ENCODE data around the gene PCNT. TPM values are rescaled to one million over a fixed set of nuclear protein-coding genes. Genes with fewer than 3 reads are reported as not detected.

Gene PCNT
- total and polyA plus RNA-seq, 10 of the 15 experiments (the other 5 are each of a cell fraction or from before 2014, with no cell fraction given) = 2.9 to 39.6 (median 20.5) TPM

DNA sequence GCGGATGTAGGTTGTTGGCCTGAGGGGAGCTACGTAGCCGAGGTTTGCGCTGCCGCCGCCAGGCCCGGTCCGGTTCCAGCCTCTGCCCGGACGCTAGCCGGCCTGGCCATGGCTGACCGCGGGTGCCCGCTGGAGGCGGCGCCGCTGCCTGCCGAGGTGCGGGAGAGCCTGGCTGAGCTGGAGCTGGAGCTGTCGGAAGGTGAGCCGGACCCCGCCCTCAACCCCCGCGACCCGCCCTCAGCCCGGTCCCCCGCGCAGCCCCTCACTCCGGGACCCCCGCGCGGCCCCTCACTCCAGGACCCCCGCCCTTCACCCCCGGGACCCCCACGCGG is 135.0 kb downstream of the PCNT start (continued):
- TF ChIP-seq TCF3 (IDR thresholded peaks at IDR 0.05; ENCODE audit: borderline replicate concordance, insufficient read depth, low read depth, low read length) = no peak
- TF ChIP-seq, protein P1, sequence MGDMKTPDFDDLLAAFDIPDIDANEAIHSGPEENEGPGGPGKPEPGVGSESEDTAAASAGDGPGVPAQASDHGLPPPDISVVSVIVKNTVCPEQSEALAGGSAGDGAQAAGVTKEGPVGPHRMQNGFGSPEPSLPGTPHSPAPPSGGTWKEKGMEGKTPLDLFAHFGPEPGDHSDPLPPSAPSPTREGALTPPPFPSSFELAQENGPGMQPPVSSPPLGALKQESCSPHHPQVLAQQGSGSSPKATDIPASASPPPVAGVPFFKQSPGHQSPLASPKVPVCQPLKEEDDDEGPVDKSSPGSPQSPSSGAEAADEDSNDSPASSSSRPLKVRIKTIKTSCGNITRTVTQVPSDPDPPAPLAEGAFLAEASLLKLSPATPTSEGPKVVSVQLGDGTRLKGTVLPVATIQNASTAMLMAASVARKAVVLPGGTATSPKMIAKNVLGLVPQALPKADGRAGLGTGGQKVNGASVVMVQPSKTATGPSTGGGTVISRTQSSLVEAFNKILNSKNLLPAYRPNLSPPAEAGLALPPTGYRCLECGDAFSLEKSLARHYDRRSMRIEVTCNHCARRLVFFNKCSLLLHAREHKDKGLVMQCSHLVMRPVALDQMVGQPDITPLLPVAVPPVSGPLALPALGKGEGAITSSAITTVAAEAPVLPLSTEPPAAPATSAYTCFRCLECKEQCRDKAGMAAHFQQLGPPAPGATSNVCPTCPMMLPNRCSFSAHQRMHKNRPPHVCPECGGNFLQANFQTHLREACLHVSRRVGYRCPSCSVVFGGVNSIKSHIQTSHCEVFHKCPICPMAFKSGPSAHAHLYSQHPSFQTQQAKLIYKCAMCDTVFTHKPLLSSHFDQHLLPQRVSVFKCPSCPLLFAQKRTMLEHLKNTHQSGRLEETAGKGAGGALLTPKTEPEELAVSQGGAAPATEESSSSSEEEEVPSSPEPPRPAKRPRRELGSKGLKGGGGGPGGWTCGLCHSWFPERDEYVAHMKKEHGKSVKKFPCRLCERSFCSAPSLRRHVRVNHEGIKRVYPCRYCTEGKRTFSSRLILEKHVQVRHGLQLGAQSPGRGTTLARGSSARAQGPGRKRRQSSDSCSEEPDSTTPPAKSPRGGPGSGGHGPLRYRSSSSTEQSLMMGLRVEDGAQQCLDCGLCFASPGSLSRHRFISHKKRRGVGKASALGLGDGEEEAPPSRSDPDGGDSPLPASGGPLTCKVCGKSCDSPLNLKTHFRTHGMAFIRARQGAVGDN (IDR thresholded peaks at IDR 0.05) = 0 out of 2 replicates have a peak, but pooled peaks have one; percentile 9
- no peak for TF ChIP-seq EED (IDR thresholded peaks at IDR 0.05; ENCODE audit: low read depth)
- TF ChIP-seq MAX (IDR thresholded peaks at IDR 0.05; ENCODE audit: low read depth, low read length) = no peak
- TF ChIP-seq BMI1 (IDR thresholded peaks at IDR 0.05; ENCODE audit: borderline replicate concordance) = no peak
- TF ChIP-seq SMAD5 (IDR thresholded peaks at IDR 0.05; ENCODE audit: low read depth) = no peak
- TF ChIP-seq RELA (IDR thresholded peaks at IDR 0.05; ENCODE audit: borderline replicate concordance, partially characterized antibody) = no peak
- TF ChIP-seq, protein P2, sequence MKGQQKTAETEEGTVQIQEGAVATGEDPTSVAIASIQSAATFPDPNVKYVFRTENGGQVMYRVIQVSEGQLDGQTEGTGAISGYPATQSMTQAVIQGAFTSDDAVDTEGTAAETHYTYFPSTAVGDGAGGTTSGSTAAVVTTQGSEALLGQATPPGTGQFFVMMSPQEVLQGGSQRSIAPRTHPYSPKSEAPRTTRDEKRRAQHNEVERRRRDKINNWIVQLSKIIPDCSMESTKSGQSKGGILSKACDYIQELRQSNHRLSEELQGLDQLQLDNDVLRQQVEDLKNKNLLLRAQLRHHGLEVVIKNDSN (IDR thresholded peaks at IDR 0.05; ENCODE audit: borderline replicate concordance, extremely low read length, insufficient read depth, low read depth, low read length) = no peak
- TF ChIP-seq GABPA (IDR thresholded peaks at IDR 0.05; ENCODE audit: low read depth) = no peak
- TF ChIP-seq, protein P3, sequence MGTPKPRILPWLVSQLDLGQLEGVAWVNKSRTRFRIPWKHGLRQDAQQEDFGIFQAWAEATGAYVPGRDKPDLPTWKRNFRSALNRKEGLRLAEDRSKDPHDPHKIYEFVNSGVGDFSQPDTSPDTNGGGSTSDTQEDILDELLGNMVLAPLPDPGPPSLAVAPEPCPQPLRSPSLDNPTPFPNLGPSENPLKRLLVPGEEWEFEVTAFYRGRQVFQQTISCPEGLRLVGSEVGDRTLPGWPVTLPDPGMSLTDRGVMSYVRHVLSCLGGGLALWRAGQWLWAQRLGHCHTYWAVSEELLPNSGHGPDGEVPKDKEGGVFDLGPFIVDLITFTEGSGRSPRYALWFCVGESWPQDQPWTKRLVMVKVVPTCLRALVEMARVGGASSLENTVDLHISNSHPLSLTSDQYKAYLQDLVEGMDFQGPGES (IDR thresholded peaks at IDR 0.05) = no peak
- no peak for TF ChIP-seq MEF2B (IDR thresholded peaks at IDR 0.05; ENCODE audit: partially characterized antibody, poor library complexity, severe bottlenecking)
- no peak for TF ChIP-seq SIN3A (IDR thresholded peaks at IDR 0.05; ENCODE audit: low read depth, low read length)
- no peak for TF ChIP-seq PML (IDR thresholded peaks at IDR 0.05; ENCODE audit: low read length)
- no peak for TF ChIP-seq RCOR1 (conservative IDR thresholded peaks at IDR 0.05; ENCODE audit: low read depth, low read length)
- TF ChIP-seq, protein P4, sequence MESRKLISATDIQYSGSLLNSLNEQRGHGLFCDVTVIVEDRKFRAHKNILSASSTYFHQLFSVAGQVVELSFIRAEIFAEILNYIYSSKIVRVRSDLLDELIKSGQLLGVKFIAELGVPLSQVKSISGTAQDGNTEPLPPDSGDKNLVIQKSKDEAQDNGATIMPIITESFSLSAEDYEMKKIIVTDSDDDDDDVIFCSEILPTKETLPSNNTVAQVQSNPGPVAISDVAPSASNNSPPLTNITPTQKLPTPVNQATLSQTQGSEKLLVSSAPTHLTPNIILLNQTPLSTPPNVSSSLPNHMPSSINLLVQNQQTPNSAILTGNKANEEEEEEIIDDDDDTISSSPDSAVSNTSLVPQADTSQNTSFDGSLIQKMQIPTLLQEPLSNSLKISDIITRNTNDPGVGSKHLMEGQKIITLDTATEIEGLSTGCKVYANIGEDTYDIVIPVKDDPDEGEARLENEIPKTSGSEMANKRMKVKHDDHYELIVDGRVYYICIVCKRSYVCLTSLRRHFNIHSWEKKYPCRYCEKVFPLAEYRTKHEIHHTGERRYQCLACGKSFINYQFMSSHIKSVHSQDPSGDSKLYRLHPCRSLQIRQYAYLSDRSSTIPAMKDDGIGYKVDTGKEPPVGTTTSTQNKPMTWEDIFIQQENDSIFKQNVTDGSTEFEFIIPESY (IDR thresholded peaks at IDR 0.05) = no peak
- peak; percentile 78; the same call in 1 of the 2 replicates for TF ChIP-seq LARP7 (IDR thresholded peaks at IDR 0.05)
- no peak for TF ChIP-seq SMAD1 (IDR thresholded peaks at IDR 0.05; ENCODE audit: low read depth, partially characterized antibody)
- TF ChIP-seq, protein P5, sequence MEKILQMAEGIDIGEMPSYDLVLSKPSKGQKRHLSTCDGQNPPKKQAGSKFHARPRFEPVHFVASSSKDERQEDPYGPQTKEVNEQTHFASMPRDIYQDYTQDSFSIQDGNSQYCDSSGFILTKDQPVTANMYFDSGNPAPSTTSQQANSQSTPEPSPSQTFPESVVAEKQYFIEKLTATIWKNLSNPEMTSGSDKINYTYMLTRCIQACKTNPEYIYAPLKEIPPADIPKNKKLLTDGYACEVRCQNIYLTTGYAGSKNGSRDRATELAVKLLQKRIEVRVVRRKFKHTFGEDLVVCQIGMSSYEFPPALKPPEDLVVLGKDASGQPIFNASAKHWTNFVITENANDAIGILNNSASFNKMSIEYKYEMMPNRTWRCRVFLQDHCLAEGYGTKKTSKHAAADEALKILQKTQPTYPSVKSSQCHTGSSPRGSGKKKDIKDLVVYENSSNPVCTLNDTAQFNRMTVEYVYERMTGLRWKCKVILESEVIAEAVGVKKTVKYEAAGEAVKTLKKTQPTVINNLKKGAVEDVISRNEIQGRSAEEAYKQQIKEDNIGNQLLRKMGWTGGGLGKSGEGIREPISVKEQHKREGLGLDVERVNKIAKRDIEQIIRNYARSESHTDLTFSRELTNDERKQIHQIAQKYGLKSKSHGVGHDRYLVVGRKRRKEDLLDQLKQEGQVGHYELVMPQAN (conservative IDR thresholded peaks at IDR 0.05) = no peak; the same call in none of the 2 replicates
- TF ChIP-seq KDM1A (IDR thresholded peaks at IDR 0.05; ENCODE audit: borderline replicate concordance) = no peak
